Fibroblast of lung (primary cell): Measurements from ENCODE around the gene PTTG1IP2.

Source experiments
- EZH2 ChIP-seq: IDR thresholded peaks from 2 replicates; pipeline ENCODE4 v1.5.1; 2012; ENCODE audit warnings: low read length, control low read depth, mild to moderate bottlenecking; ENCODE audit errors: missing control alignments
- TF ChIP-seq, protein P1 (sequence below), 2 donors: IDR thresholded peaks in 1 of 2; conservative IDR thresholded peaks in 1 of 2; 1 replicate in 1 of 2; 2 replicates in 1 of 2; pipeline ENCODE4 v1.5.1; 2011 to 2012; ENCODE audit warnings: low read length in 2 of 2, control low read depth in 1 of 2, inconsistent platforms in 1 of 2, low read depth in 1 of 2, mild to moderate bottlenecking in 1 of 2

DNA sequence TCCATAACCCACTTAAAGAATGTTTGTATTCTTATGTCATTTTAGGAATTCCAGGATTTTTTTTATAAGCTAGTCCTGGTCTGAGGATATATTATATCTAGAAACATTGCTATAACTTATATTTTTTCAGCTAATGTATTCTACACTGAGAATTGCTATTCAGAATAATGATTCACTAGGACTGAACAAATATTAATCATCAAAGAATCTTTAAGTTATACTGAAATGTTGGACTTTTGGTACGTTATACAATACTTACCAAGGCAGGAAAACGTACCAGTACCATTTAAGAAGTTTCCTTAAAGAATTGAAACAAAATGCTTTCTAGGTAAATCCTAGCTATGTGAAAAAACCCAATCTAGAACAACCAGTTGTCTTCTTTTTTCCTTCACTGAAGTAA is 18.4 kb downstream of the PTTG1IP2 start:
- TF ChIP-seq, protein P1, sequence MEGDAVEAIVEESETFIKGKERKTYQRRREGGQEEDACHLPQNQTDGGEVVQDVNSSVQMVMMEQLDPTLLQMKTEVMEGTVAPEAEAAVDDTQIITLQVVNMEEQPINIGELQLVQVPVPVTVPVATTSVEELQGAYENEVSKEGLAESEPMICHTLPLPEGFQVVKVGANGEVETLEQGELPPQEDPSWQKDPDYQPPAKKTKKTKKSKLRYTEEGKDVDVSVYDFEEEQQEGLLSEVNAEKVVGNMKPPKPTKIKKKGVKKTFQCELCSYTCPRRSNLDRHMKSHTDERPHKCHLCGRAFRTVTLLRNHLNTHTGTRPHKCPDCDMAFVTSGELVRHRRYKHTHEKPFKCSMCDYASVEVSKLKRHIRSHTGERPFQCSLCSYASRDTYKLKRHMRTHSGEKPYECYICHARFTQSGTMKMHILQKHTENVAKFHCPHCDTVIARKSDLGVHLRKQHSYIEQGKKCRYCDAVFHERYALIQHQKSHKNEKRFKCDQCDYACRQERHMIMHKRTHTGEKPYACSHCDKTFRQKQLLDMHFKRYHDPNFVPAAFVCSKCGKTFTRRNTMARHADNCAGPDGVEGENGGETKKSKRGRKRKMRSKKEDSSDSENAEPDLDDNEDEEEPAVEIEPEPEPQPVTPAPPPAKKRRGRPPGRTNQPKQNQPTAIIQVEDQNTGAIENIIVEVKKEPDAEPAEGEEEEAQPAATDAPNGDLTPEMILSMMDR (conservative IDR thresholded peaks at IDR 0.05 in 1 of 2, IDR thresholded peaks at IDR 0.05 in 1 of 2; ENCODE audit: low read depth in 1 of 2, low read length in 2 of 2), result no peak
- TF ChIP-seq EZH2, result no peak
